Measurements from ENCODE around the gene PSMD6. TPM values are rescaled to one million over a fixed set of nuclear protein-coding genes. Genes with fewer than 3 reads are reported as not detected.

The PSMD6 gene
- total and polyA plus RNA-seq, 9 donors, result 30.8 to 68.6 (median 55.7) TPM

DNA sequence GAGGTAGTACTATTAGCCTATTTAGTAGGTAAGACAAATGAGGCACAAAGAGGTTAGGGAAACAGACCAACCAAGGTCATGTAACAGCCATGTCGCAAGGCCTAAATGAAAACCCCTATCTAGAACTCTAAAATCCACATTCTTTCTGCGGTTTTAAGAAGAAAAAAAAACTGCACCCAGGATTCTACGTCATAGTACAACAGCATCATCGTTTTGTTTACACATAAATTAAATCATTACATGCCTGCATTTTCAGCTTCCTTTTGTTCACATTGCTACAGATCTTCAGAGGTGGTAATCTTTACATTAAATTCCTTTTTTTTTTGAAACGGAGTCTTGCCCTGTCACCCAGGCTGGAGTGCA lies 548 bp upstream of the PSMD6 start:
- H3K9me3 ChIP-seq, result no peaks in the 10 kb centered on the region
- H3K4me3 ChIP-seq, result no peak overlapping the region
- intact Hi-C loops (cut with DNase I), result no loop called here
- H3K27ac ChIP-seq, result no peak overlapping the region
- TF ChIP-seq CTCF (IDR thresholded peaks at IDR 0.05) (no peak), POLR2A (IDR thresholded peaks at IDR 0.05) (no peak)
- H3K27me3 ChIP-seq, result no peaks in the 10 kb centered on the region
- peaks cover 5% of the 10 kb centered on the region for H3K4me1 ChIP-seq (ENCODE audit: insufficient read depth)
- H3K36me3 ChIP-seq, result no peaks in the 10 kb centered on the region
- DNase-seq, result no peak
- WGBS, 3 donors, result 49 to 72% (median 60%) methylated on average over 5 of the region's 5 CpGs

DNA sequence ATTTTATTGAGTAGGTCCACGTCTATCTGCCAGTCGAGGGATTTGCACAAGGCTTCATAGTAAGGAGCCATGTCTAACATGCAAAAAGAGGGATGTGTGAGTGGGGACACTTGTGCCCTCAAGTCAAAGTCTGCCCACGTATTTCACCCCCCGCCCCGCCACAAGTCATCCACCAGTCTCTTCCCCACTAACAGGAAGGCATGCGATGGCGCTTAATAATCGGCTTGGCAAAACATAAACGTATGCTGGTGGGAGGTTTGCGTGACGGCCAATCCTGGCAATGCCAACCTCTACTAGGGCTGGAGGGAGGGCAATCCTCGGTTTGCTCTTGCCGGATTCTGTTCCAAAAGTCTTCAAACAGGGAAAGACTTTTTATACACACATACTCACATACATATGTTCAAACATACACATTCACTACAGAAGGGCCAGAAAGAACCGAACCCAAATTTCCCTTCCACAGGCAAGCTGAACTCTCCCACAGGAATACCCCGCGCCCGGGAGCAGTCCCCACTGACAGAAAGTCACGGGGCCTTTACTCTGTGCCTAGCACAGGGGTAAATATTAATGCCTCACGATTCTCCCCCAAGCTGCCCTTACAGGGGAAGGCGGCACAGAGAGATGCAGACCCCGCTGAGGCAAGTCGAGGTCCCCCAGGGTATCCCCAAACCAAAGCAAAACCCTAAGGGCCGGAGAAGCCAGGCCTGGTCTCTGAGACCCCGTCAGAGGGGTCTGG lies 675 bp downstream of the PSMD6 start:
- peak overlapping the region; percentile 85 for H3K4me3 ChIP-seq
- no peak for DNase-seq
- WGBS, 3 donors, result 12 to 18% (median 18%) methylated on average over 24 of the region's 24 CpGs
- no peaks in the 10 kb centered on the region for H3K36me3 ChIP-seq
- no peaks in the 10 kb centered on the region for H3K27me3 ChIP-seq
- H3K4me1 ChIP-seq (ENCODE audit: insufficient read depth), result peaks cover 5% of the 10 kb centered on the region
- H3K27ac ChIP-seq, result peak overlapping the region; percentile 40 to 54
- intact Hi-C loops (cut with DNase I), result no loop called here
- TF ChIP-seq EP300 (IDR thresholded peaks at IDR 0.05) (no peak), POLR2A (IDR thresholded peaks at IDR 0.05) (no peak), CTCF (IDR thresholded peaks at IDR 0.05) (no peak)
- no peaks in the 10 kb centered on the region for H3K9me3 ChIP-seq

DNA sequence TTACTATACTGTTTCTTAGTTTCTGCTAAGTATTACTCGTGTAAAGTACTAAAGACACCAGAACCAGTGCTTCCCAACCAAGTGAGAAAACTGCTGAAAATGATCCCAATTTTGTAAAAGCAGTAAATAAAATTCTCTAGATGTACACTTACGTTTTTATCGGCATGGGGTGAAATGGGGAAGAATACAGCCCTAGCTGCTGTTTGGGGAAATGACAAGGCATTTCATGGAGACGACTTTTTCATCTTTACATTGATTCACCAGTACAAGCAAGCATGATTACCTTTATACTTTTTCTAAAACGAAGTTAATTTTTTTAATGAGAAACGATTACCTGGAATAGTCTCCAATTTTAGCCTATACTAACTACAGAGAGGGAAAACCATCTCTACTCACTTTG lies 1.4 kb downstream of the PSMD6 start:
- 77 to 82% (median 81%) methylated on average over 6 of the region's 6 CpGs for WGBS, 3 donors
- no peaks in the 10 kb centered on the region for H3K27me3 ChIP-seq
- TF ChIP-seq POLR2A (IDR thresholded peaks at IDR 0.05), result no peak
- TF ChIP-seq CTCF (IDR thresholded peaks at IDR 0.05), result no peak
- TF ChIP-seq EP300 (IDR thresholded peaks at IDR 0.05), result no peak
- intact Hi-C loops (cut with DNase I), result no loop called here
- peaks cover 5% of the 10 kb centered on the region for H3K4me1 ChIP-seq (ENCODE audit: insufficient read depth)
- no peak overlapping the region for H3K4me3 ChIP-seq
- H3K27ac ChIP-seq, result no peak overlapping the region
- no peak for DNase-seq
- no peaks in the 10 kb centered on the region for H3K36me3 ChIP-seq
- no peaks in the 10 kb centered on the region for H3K9me3 ChIP-seq

GRCh38 chr3:64019879-64020278 lies 3.4 kb downstream of the PSMD6 start:
- WGBS, 3 donors, result 78 to 82% (median 81%) methylated on average over 2 of the region's 2 CpGs
- H3K4me1 ChIP-seq (ENCODE audit: insufficient read depth), result peaks cover 5% of the 10 kb centered on the region
- TF ChIP-seq EP300 (IDR thresholded peaks at IDR 0.05) (no peak), POLR2A (IDR thresholded peaks at IDR 0.05) (no peak), CTCF (IDR thresholded peaks at IDR 0.05) (no peak)
- H3K27me3 ChIP-seq, result no peaks in the 10 kb centered on the region
- H3K27ac ChIP-seq, result no peak overlapping the region
- H3K4me3 ChIP-seq, result no peak overlapping the region
- intact Hi-C loops (cut with DNase I), result no loop called here
- no peaks in the 10 kb centered on the region for H3K9me3 ChIP-seq
- no peaks in the 10 kb centered on the region for H3K36me3 ChIP-seq
- no peak for DNase-seq

Measured in ovary (tissue), 9 donors.